Urinary bladder (tissue), 2 donors: Measurements from ENCODE around the gene MED26. TPM values are rescaled to one million over a fixed set of nuclear protein-coding genes. Genes with fewer than 3 reads are reported as not detected.

ENCODE experiments used
- polyA plus RNA-seq: library from polyadenylated mRNA; stranded (reverse); fragments of 200-250 nt; gene quantifications from one replicate; pipeline ENCODE4 v1.2.3, GENCODE V29; 2013
- small RNA-seq: library from RNA; depleted of rRNA; stranded (forward); fragments of <200 nt; gene quantifications from one replicate; pipeline ENCODE3, GENCODE V24; 2014
- total RNA-seq: library from RNA; depleted of rRNA; stranded (reverse); fragments of >200 nt; gene quantifications from one replicate; pipeline ENCODE4 v1.2.3, GENCODE V29; 2014
- donor health status: healthy.

Gene MED26
- total and polyA plus RNA-seq, 2 donors: 3.5 to 7.6 TPM

Small RNA genes lying within 50 kb of the gene (small RNA-seq; reads per million reads assigned to genes)
- not detected for gene RN7SL146P

Other genes with a start within 250 kb of the MED26 start
- gene EPS15L1, start 156.2 kb downstream of the MED26 start, total RNA-seq: 18.6 TPM
- 28.3 TPM for gene EPS15L1, start 156.2 kb downstream of the MED26 start, polyA plus RNA-seq
- gene CALR3, start 132.0 kb downstream of the MED26 start, total RNA-seq: not detected
- not detected for gene CALR3, start 132.0 kb downstream of the MED26 start, polyA plus RNA-seq
- gene C19orf44, start 131.8 kb downstream of the MED26 start, total RNA-seq: 4.7 TPM
- 6.2 TPM for gene C19orf44, start 131.8 kb downstream of the MED26 start, polyA plus RNA-seq
- 12.8 TPM for gene CHERP, start 85.8 kb downstream of the MED26 start, total RNA-seq
- 27.2 TPM for gene CHERP, start 85.8 kb downstream of the MED26 start, polyA plus RNA-seq
- 18.9 TPM for gene SLC35E1, start 55.8 kb downstream of the MED26 start, total RNA-seq
- 22.8 TPM for gene SLC35E1, start 55.8 kb downstream of the MED26 start, polyA plus RNA-seq
- 73.8 TPM for gene SMIM7, start 31.9 kb upstream of the MED26 start, total RNA-seq
- 84.3 TPM for gene SMIM7, start 31.9 kb upstream of the MED26 start, polyA plus RNA-seq
- gene TMEM38A, start 32.9 kb upstream of the MED26 start, total RNA-seq: 8.0 TPM
- gene TMEM38A, start 32.9 kb upstream of the MED26 start, polyA plus RNA-seq: 4.2 TPM
- 0.74 TPM for gene NWD1, start 91.6 kb upstream of the MED26 start, total RNA-seq
- gene NWD1, start 91.6 kb upstream of the MED26 start, polyA plus RNA-seq: 0.14 TPM
- gene SIN3B, start 201.2 kb upstream of the MED26 start, total RNA-seq: 32.9 TPM
- gene SIN3B, start 201.2 kb upstream of the MED26 start, polyA plus RNA-seq: 33.3 TPM